ENCODE measurements around the gene KIF18B. TPM values are rescaled to one million over a fixed set of nuclear protein-coding genes. Genes with fewer than 3 reads are reported as not detected.

KIF18B gene
- polyA plus RNA-seq, 2 of the 4 experiments (the other 2 are of a cell fraction): 19.6 to 41.7 TPM

GRCh38 chr17:44907729-44908470 is 39.7 kb downstream of the KIF18B start:
- no peak overlapping the region for H3K4me3 ChIP-seq
- H3K4me1 ChIP-seq: peaks cover 56% of the 10 kb centered on the region
- no peak for ATAC-seq
- no peaks in the 10 kb centered on the region for H3K9me3 ChIP-seq
- no peak for TF ChIP-seq CTCF (IDR thresholded peaks at IDR 0.05)
- H3K27ac ChIP-seq: peak overlapping the region; percentile 91 to 94; a peak in 5 of 6 replicates
- WGBS (ENCODE audit: missing lambda C conversion rate): 89% methylated on average over 11 of the region's 11 CpGs
- ChIA-PET POLR2A (interaction anchor here (2.1 kb wide), 1 partner anchor 9 kb away, joined by 7 read pairs; the partner anchor contains the start of gene EFTUD2), CTCF (interaction anchor here (0.6 to 38.3 kb wide), 13 partner anchors 9 to 289 kb away, joined by 3 to 1853 read pairs (median 4); partner anchors contain the start of genes ACBD4, DCAKD, EFTUD2 and PLCD3)
- no peak overlapping the region for H3K4me2 ChIP-seq
- no peak for FAIRE-seq
- DNase-seq (ENCODE audit: low read depth in 1 of 2, low spot score in 1 of 2): no peak

DNA sequence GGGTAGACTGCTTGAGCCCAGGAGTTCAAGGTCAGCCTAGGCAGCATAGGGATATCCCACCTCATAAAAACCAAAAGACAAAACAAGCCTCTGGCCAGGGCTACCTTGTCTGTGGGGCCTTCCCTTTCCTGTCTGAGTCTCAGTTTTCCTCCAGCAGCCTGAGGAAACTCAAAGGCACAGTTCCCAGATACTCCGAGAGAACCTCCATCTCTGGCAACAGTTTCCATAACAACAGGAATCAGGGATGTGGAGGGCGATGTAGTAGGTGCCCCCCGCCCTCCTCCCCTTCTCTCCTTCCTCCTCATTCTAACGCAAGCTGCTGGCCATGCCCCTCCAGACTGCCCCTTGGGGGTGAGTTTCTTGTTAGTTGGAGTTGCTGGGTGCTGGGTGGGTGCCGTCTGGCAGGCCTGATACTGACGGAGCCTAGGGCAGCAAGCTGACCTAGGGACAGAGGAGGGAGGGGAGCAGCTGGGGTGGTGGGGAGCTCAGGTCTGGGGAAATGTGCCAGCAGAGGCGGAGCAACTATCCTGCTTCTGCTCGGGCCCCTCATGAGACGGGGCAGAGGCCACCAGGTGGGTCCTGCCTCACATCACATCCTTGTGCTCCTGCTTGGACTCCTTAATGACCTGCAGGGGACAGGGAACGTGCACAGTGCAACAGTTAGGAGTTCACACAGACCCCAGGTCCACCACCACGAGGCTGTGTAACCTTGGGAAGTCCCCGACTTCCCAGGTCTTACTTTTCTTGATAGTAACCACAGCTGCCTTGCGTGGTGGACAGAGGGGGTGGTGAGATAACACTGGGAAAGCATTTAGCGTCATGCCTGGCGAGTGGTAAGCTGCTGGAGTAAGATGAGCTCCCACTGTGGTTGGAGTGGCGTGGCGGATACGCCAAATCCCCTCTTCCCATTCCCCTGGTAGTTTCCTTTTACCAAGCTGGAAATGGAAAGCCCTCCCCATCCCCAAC is 40.5 kb downstream of the KIF18B start:
- Histone ChIP-seq H3K4me1 (peaks cover 59% of the 10 kb centered on the region), H3K4me3 (no peak overlapping the region), H3K27ac (peak overlapping the region; percentile 91 to 94), H3K9me3 (no peaks in the 10 kb centered on the region), H3K4me2 (peak overlapping the region; percentile 77)
- 91% methylated on average over 18 of the region's 18 CpGs for WGBS (ENCODE audit: missing lambda C conversion rate)
- POLR2A ChIA-PET: interaction anchor here (2.1 kb wide), 1 partner anchor 8 kb away, joined by 7 read pairs; the partner anchor contains the start of gene EFTUD2
- ATAC-seq (no peak), DNase-seq (ENCODE audit: low read depth in 1 of 2, low spot score in 1 of 2) (no peak), FAIRE-seq (no peak)
- CTCF ChIA-PET: interaction anchor here (0.6 to 38.3 kb wide), 15 partner anchors 8 to 290 kb away, joined by 3 to 1853 read pairs (median 3); partner anchors contain the start of genes ACBD4, DCAKD, EFTUD2 and PLCD3
- TF ChIP-seq REST (IDR thresholded peaks at IDR 0.05): no peak
- no peak for TF ChIP-seq JUNB (IDR thresholded peaks at IDR 0.05)
- TF ChIP-seq POLR2AphosphoS2 (conservative IDR thresholded peaks at IDR 0.05; ENCODE audit: low read length): no peak

GRCh38 chr17:44906010-44906646 is 41.4 kb downstream of the KIF18B start:
- ATAC-seq: peak; percentile 61 to 68
- peak; percentile 70 for FAIRE-seq
- no peak overlapping the region for H3K4me3 ChIP-seq
- WGBS (ENCODE audit: missing lambda C conversion rate): 48% methylated on average over 10 of the region's 10 CpGs
- ChIA-PET CTCF (interaction anchor here (0.6 to 38.3 kb wide), 6 partner anchors 15 to 291 kb away, joined by 3 to 1853 read pairs (median 6); partner anchors contain the start of genes ACBD4 and DCAKD), POLR2A (no interaction called here)
- peaks cover 63% of the 10 kb centered on the region for H3K4me1 ChIP-seq
- DNase-seq (ENCODE audit: low read depth in 1 of 2, low spot score in 1 of 2): peak; percentile 74 to 89
- H3K9me3 ChIP-seq: no peaks in the 10 kb centered on the region
- H3K4me2 ChIP-seq: peak overlapping the region; percentile 77
- peak overlapping the region; percentile 91 to 94 for H3K27ac ChIP-seq
- TF ChIP-seq FOSB (CRISPR knock-in tag; IDR thresholded peaks at IDR 0.05) (no peak), ZSCAN20 (CRISPR knock-in tag; IDR thresholded peaks at IDR 0.05) (no peak), PHF8 (IDR thresholded peaks at IDR 0.05; ENCODE audit: borderline replicate concordance, low read depth) (no peak), POLR2AphosphoS2 (conservative IDR thresholded peaks at IDR 0.05; ENCODE audit: low read length) (no peak), JUN (IDR thresholded peaks at IDR 0.05) (peak; percentile 38 to 75; a peak in 4 of 5 replicates), JUNB (IDR thresholded peaks at IDR 0.05) (peak; percentile 64), EP300 (IDR thresholded peaks at IDR 0.05) (peak in 1 of 2 experiments; percentile 59; a peak in 3 of 5 replicates), POLR2A (IDR thresholded peaks at IDR 0.05; ENCODE audit: low read length) (no peak), NFE2L2 (conservative IDR thresholded peaks at IDR 0.05; ENCODE audit: low read length) (peak; percentile 25; the same call in 1 of the 2 replicates), FOSL2 (IDR thresholded peaks at IDR 0.05) (peak; percentile 82), FOSL2 (CRISPR knock-in tag; IDR thresholded peaks at IDR 0.05) (peak; percentile 91), RNF2 (IDR thresholded peaks at IDR 0.05; ENCODE audit: borderline replicate concordance, low read depth) (no peak), PBX3 (IDR thresholded peaks at IDR 0.05) (no peak), MAX (IDR thresholded peaks at IDR 0.05) (peak; percentile 51; the same call in 1 of the 2 replicates), HOXB5 (CRISPR knock-in tag; IDR thresholded peaks at IDR 0.05) (no peak; the same call in 1 of the 2 replicates), RFX5 (IDR thresholded peaks at IDR 0.05) (no peak), MAFK (IDR thresholded peaks at IDR 0.05; ENCODE audit: partially characterized antibody) (peak; percentile 54), CEBPB (IDR thresholded peaks at IDR 0.05) (peak in 1 of 2 experiments; percentile 33; a peak in 1 of 4 replicates)
